Measurements from ENCODE around the gene FAM107A. TPM values are rescaled to one million over a fixed set of nuclear protein-coding genes. Genes with fewer than 3 reads are reported as not detected.

FAM107A gene
- total RNA-seq, 1 experiment from 2014 or later: not detected

- Histone ChIP-seq H3K9ac (ENCODE audit: low read length) (no peak overlapping the region), H3K27me3 (ENCODE audit: insufficient read depth, low read length) (no peaks in the 10 kb centered on the region), H3K36me3 (ENCODE audit: control insufficient read depth in 1 of 2, insufficient read depth in 2 of 2, low read length in 2 of 2) (no peaks in the 10 kb centered on the region), H3K4me2 (ENCODE audit: low read length) (peak overlapping the region; percentile 84), H3K79me2 (ENCODE audit: insufficient read depth, low read length) (no peaks in the 10 kb centered on the region), H3K4me1 (ENCODE audit: control insufficient read depth in 1 of 2, insufficient read depth in 2 of 2, low read length in 2 of 2) (peaks cover 4 to 19% of the 10 kb centered on the region in 2 experiments; a peak in 3 of 4 replicates), H3K27ac (ENCODE audit: low read depth, low read length) (no peak overlapping the region), H4K20me1 (ENCODE audit: insufficient read depth) (no peaks in the 10 kb centered on the region), H3K4me3 (replicated peaks in 1 of 2; ENCODE audit: low read depth in 1 of 2, low read length in 2 of 2) (peak overlapping the region in 1 of 2 experiments; percentile 68; a peak in 2 of 4 replicates), H3K9me2 (ENCODE audit: insufficient read depth) (no peaks in the 10 kb centered on the region), H3K9me3 (ENCODE audit: control insufficient read depth in 1 of 2, insufficient read depth in 1 of 2, low read depth in 1 of 2, low read length in 2 of 2) (no peaks in the 10 kb centered on the region), H2AFZ (ENCODE audit: low read depth, low read length, poor library complexity, severe bottlenecking) (peak overlapping the region; percentile 90)
- ChIA-PET POLR2A (no interaction called here), CTCF (interaction anchor here (0.9 to 1.3 kb wide), 2 partner anchors 24 to 45 kb away, joined by 4 to 15 read pairs; no protein-coding TSS in a partner anchor), RAD21 (ENCODE audit: low non-redundant PET in 1 of 2, low total read pairs in 2 of 2, uncharacterized antibody in 2 of 2, unreplicated experiment in 2 of 2) (interaction anchor here in 1 of 2 experiments (1.1 kb wide), 1 partner anchor 44 kb away, joined by 6 read pairs; no protein-coding TSS in a partner anchor)
- ATAC-seq (no peak), DNase-seq (ENCODE audit: low read depth, low spot score) (no peak)
- BruUV-seq (replicated peaks): no TSS peak
- TF ChIP-seq CEBPB (IDR thresholded peaks at IDR 0.05; ENCODE audit: low read depth) (no peak), EZH2 (IDR thresholded peaks at IDR 0.05) (no peak), ATF3 (IDR thresholded peaks at IDR 0.05) (no peak), POLR2A (IDR thresholded peaks at IDR 0.05; ENCODE audit: borderline replicate concordance, extremely low read depth, insufficient read depth, insufficient read length) (no peak), ZBTB33 (IDR thresholded peaks at IDR 0.05; ENCODE audit: extremely low read depth, insufficient replicate concordance, low read length) (no peak), RAD21 (IDR thresholded peaks at IDR 0.05; ENCODE audit: low read depth) (no peak), CTCF (IDR thresholded peaks at IDR 0.05 in 2 of 3, conservative IDR thresholded peaks at IDR 0.05 in 1 of 3; ENCODE audit: borderline replicate concordance in 1 of 3, insufficient read depth in 1 of 3, low read depth in 2 of 3, low read length in 2 of 3) (no peak), ELF1 (IDR thresholded peaks at IDR 0.05; ENCODE audit: borderline replicate concordance, low read depth) (no peak), ZNF274 (IDR thresholded peaks at IDR 0.05; ENCODE audit: low read depth, low read length) (no peak), TCF7L2 (IDR thresholded peaks at IDR 0.05; ENCODE audit: borderline replicate concordance, extremely low read depth, insufficient read depth, insufficient read length) (no peak), MAX (IDR thresholded peaks at IDR 0.05) (no peak), REST (IDR thresholded peaks at IDR 0.05; ENCODE audit: low read depth) (no peak), ZFX (IDR thresholded peaks at IDR 0.05) (no peak), EGR1 (IDR thresholded peaks at IDR 0.05; ENCODE audit: low read depth) (no peak), YY1 (IDR thresholded peaks at IDR 0.05; ENCODE audit: extremely low read depth, insufficient replicate concordance, low read depth, low read length) (no peak), JUND (IDR thresholded peaks at IDR 0.05) (no peak)
- intact Hi-C loops (cut with micrococcal nuclease): no loop called here
Observed at GRCh38 chr3:58585994-58586393, 8.8 kb upstream of the FAM107A start.
